GM19455 (cell line): ENCODE data around the gene CPE.

ENCODE experiments used
- ATAC-seq: cut with Tn5 transposase; IDR thresholded peaks from one replicate; pipeline ENCODE4 v1.9.1; 2021; ENCODE audit not compliant: unreplicated experiment

Gene CPE

GRCh38 chr4:165505958-165506837 lies 127.4 kb downstream of the CPE start:
- no peak for ATAC-seq

DNA sequence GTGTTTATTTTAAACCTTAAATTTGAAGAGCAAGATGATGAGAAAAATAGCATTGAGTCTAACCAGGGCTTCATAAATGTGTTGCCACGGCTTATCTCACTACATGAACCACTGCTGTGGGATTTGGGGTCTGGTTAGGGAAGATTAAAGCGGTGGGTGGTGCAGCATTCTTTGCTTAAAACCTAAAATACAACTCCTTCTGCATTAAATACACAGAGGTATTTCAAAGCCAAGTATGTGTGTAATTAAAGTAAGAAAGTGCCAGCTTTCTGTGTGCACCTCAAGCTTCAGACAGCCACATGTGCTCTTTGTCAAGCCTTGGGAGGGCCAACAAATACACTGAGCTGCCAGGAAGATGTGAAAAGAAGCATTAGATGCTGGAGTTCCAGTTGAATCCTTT lies 128.0 kb downstream of the CPE start:
- no peak for ATAC-seq

DNA sequence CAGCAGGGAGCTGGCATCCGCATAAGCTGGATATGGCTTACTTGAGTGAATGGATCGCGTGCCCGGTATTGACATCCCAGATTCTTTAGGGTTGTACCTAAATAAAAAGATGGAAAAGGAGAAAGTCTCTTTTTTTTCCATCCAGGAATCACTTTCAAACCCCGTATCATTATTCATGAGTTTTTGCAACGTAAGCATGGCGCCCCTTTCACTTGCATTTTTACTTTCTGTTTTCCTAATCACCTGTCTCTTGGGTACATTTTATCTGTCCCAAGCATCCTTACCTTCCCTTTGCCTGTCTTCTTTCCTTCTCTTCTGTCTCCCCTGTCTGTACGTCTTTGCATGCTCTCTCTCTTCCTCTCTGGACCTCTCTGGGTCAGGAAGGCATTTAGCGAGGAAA lies 128.6 kb downstream of the CPE start:
- no peak for ATAC-seq

GRCh38 chr4:165508372-165509120 lies 129.7 kb downstream of the CPE start:
- ATAC-seq: no peak

GRCh38 chr4:165512424-165512823 lies 133.6 kb downstream of the CPE start:
- no peak for ATAC-seq

GRCh38 chr4:165514739-165515138 lies 135.9 kb downstream of the CPE start:
- ATAC-seq: no peak

- no peak for ATAC-seq
Measured at GRCh38 chr4:165515201-165515600, 136.4 kb downstream of the CPE start.

GRCh38 chr4:165516281-165516833 lies 137.5 kb downstream of the CPE start:
- ATAC-seq: no peak

GRCh38 chr4:165517216-165517615 lies 138.4 kb downstream of the CPE start:
- ATAC-seq: no peak

DNA sequence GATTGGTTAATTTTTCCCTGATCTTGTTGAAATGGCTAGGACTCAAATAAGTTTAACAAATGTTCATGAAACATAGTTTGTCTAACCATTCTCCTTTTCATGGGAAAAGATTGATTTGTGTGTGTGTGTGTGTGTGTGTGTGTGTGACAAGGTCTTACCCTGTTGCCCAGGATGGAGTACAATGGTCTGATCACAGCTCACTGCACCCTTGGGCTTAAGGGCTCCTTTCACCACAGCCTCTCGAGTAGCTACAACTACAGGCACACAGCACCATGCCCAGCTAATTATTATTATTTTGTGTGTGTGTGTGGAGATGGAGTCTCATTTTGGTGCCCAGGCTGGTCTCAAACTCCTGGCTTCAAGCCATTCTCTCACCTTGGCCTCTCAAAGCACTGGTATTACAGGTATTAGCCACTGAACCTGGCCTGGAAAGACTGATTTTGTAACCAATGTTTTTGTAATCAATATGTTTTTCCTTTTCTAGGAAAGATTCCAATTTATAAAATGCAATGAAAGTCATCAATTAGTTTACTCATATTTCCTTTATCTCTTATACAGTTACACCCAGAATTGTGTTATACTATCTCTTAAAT lies 139.3 kb downstream of the CPE start:
- ATAC-seq: no peak

- ATAC-seq: no peak
Measured at GRCh38 chr4:165518686-165519085, 139.9 kb downstream of the CPE start.

- no peak for ATAC-seq
Measured at GRCh38 chr4:165519591-165519990, 140.8 kb downstream of the CPE start.

DNA sequence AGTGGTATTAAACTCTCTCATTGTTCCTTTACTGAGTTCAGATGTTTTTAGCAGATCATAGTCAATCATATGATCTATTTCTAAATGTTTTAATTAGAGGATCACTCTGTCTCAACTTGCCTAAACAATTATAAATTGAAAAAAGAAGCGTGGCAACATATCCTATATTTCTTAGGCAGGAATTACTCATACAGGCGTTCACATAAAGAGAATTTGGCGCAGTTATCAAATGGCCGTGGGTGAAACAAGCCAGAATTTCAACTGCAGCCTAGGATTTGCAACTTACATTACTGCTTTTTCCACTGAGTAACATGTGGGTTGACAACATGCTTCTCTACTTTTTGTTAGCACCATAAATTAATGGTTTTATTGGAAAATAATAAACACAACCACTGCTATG lies 141.3 kb downstream of the CPE start:
- ATAC-seq: no peak

GRCh38 chr4:165522050-165522449 lies 143.2 kb downstream of the CPE start:
- ATAC-seq: no peak

- ATAC-seq: no peak
Measured at GRCh38 chr4:165524532-165525190, 145.9 kb downstream of the CPE start.

DNA sequence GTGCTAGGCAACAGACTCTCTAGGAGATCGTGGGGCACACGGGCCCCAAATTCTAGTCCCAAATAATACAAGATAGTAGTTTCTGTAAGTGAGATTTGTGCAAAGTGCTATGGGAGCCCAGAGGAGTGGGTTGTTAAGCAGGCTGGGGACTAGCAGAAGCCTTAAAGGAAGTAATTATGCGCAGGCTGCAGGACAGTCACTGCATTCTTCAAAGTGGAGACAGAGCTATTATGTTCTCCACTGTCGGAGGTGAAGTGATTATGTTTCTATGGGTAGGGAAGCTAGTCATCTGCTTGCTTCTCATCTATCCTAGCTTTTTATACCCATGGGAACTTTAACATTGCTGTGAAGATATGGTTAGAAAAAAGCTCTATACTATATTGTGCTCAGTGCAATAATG lies 154.2 kb downstream of the CPE start:
- no peak for ATAC-seq

- peak; percentile 67 for ATAC-seq
Measured at GRCh38 chr4:165537028-165537648, 158.3 kb downstream of the CPE start.

GRCh38 chr4:165539801-165540200 lies 161.0 kb downstream of the CPE start:
- no peak for ATAC-seq

DNA sequence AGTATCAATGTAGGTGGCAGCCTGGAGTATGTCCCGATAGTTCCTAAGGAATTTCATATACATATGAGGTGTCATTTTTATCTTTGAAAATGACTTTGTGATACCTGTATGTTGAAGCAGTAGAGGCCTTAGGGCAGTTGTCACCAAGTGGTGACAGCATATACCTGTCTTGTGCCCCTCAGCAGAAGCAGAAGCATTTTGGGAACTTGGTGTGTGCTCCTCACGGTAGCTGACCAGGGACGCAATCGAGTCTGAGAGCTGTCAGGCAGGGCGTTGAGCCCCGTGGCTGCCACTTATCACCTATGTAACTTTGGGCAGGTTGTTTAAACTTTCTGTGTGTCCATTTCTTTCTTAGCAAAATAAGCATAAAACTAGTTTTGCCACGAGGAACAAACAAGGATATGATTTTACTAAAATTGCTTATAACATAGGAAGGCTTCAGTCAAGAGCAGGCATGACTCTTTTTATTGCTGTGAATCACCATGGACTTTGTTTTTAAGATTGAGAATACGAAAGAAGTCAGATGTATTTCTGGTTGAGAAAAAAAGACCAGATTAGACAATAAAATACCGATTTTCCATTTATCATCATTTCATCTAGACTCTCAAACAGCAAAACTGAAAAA lies 161.5 kb downstream of the CPE start:
- ATAC-seq: no peak

DNA sequence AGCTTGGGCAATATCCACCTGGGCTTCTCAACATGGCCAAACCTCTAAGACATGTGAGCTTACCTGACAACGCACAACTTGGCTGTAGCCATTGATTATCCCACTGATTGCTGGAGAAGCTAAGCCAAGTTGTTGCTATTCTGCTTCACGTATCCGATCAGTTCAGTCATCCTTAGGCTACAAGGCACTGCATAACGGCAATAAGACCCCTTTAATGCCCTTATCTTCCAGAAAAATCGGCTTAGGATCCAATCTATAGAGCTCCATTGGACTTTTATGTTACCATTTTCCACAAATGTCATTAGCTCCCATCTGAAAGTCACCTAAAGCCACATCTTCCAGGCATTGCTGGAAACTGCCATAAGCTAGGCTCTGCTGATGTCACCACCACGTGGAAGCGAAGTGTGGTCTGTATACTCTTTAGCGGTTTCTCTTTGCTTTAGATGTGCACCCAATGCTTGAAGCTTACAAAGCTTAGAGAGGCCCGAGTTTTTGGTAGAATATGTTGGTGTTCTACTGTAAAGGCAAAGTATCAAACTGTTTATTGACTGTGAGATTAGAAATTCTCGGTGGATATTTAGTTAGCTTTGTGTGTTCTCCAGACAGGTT lies 163.1 kb downstream of the CPE start:
- ATAC-seq: no peak
